SK-N-SH (cell line): Measurements from ENCODE around the gene SLC40A1. TPM values are rescaled to one million over a fixed set of nuclear protein-coding genes. Genes with fewer than 3 reads are reported as not detected.

ENCODE experiments used
- CTCF ChIA-PET: fragments of 300-600, 350-600 bp; formaldehyde crosslinking; extraction: SDS; loops from one replicate; lab custom pipeline; 2021; lab: Yijun Ruan, JAX
- POLR2A ChIA-PET: fragments of 350-600 bp; sonication (Branson Sonifier 250); formaldehyde crosslinking; extraction: SDS; loops from one replicate; lab custom pipeline; 2020; ENCODE audit warnings: antibody characterized with exemption, inconsistent platforms; lab: Yijun Ruan, JAX
- DNase-seq: peaks from one replicate; pipeline ENCODE4 v3.0.0; 2012
- H2AFZ ChIP-seq: fragments of 200-600 bp; sonication (generic); 2 replicates; pipeline ENCODE4 v1.8.1; 2016; ENCODE audit warnings: antibody characterized with exemption, mild to moderate bottlenecking, low read depth
- H3F3A ChIP-seq: fragments of 200-600 bp; sonication (generic); replicated peaks from 2 replicates; pipeline ENCODE3; 2016; ENCODE audit warnings: antibody characterized with exemption, mild to moderate bottlenecking; ENCODE audit not compliant: insufficient read depth
- H3K27ac ChIP-seq, 2 experiments: fragments of 200-500 bp in 1 of 2; fragments of 200-600 bp in 1 of 2; sonication (Bioruptor generic) in 1 of 2; sonication (generic), shearing (Covaris generic) in 1 of 2; 2 replicates each; pipeline versions ENCODE4 v1.5.1 to v1.6.1; 2014 to 2016; ENCODE audit warnings: low read depth in 2 of 2, inconsistent platforms in 1 of 2, low read length in 1 of 2, mild to moderate bottlenecking in 1 of 2, mixed read lengths in 1 of 2
- H3K27me3 ChIP-seq: fragments of 200-600 bp; sonication (generic), shearing (Covaris generic); 2 replicates; pipeline ENCODE4 v1.6.1; 2016; ENCODE audit warnings: mixed run types; ENCODE audit not compliant: insufficient read depth
- H3K36me3 ChIP-seq, 2 experiments: fragments of 200-500 bp in 1 of 2; fragments of 200-600 bp in 1 of 2; sonication (Bioruptor generic) in 1 of 2; sonication (generic) in 1 of 2; replicated peaks in 1 of 2; 2 replicates each; pipeline versions ENCODE3 to v1.5.1; 2014 to 2016; ENCODE audit warnings: low read length in 1 of 2, mild to moderate bottlenecking in 1 of 2; ENCODE audit not compliant: insufficient read depth in 2 of 2, control insufficient read depth in 1 of 2
- H3K4me1 ChIP-seq, 2 experiments: fragments of 200-500 bp in 1 of 2; fragments of 200-600 bp in 1 of 2; sonication (Bioruptor generic) in 1 of 2; sonication (generic), shearing (Covaris generic) in 1 of 2; 2 replicates each; pipeline versions ENCODE4 v1.5.1 to v1.6.1; 2014 to 2016; ENCODE audit warnings: low read depth in 1 of 2, low read length in 1 of 2, mixed run types in 1 of 2; ENCODE audit not compliant: insufficient read depth in 2 of 2, control insufficient read depth in 1 of 2
- H3K4me2 ChIP-seq: fragments of 200-600 bp; sonication (generic), shearing (Covaris generic); 2 replicates; pipeline ENCODE4 v1.6.1; 2017; ENCODE audit warnings: mixed run types
- H3K4me3 ChIP-seq, 2 experiments: fragments of 200-500 bp in 1 of 2; fragments of 200-600 bp in 1 of 2; sonication (Bioruptor generic) in 1 of 2; sonication (generic), shearing (Covaris generic) in 1 of 2; 2 replicates each; pipeline versions ENCODE4 v1.5.1 to v1.8.1; 2014 to 2016; ENCODE audit warnings: low read depth in 2 of 2, inconsistent platforms in 1 of 2, low read length in 1 of 2, mild to moderate bottlenecking in 1 of 2, mixed read lengths in 1 of 2, moderate library complexity in 1 of 2
- H3K79me2 ChIP-seq: fragments of 200-600 bp; sonication (generic); 2 replicates; pipeline ENCODE4 v1.8.1; 2017; ENCODE audit warnings: mild to moderate bottlenecking; ENCODE audit not compliant: insufficient read depth
- H3K9ac ChIP-seq: fragments of 200-600 bp; sonication (generic); 2 replicates; pipeline ENCODE4 v1.6.1; 2017; ENCODE audit warnings: mixed run types
- H3K9me2 ChIP-seq: fragments of 200-600 bp; sonication (generic); 2 replicates; pipeline ENCODE4 v1.6.1; 2017; ENCODE audit warnings: mixed run types
- H3K9me3 ChIP-seq: fragments of 200-600 bp; sonication (generic); 2 replicates; pipeline ENCODE4 v1.6.1; 2017; ENCODE audit warnings: mixed run types, mild to moderate bottlenecking, moderate library complexity
- H4K20me1 ChIP-seq: fragments of 200-600 bp; sonication (generic); 2 replicates; pipeline ENCODE4 v1.6.1; 2017; ENCODE audit warnings: mild to moderate bottlenecking, mixed run types; ENCODE audit not compliant: insufficient read depth
- ELF1 ChIP-seq: IDR thresholded peaks from 2 replicates; pipeline ENCODE4 v1.4.0; 2012
- FOXJ3 ChIP-seq: sonication (generic); formaldehyde crosslinking; IDR thresholded peaks from 2 replicates; pipeline ENCODE4 v1.5.1; 2020; ENCODE audit warnings: mild to moderate bottlenecking, missing genetic modification reagents
- GATA2 ChIP-seq: sonication (generic); formaldehyde crosslinking; IDR thresholded peaks from 2 replicates; pipeline ENCODE4 v1.5.0; 2020; ENCODE audit warnings: mild to moderate bottlenecking, missing genetic modification reagents
- JUND ChIP-seq: IDR thresholded peaks from 2 replicates; pipeline ENCODE4 v1.4.0; 2012
- MEF2A ChIP-seq: IDR thresholded peaks from 2 replicates; pipeline ENCODE4 v1.4.0; 2012; ENCODE audit warnings: low read depth, borderline replicate concordance
- MXI1 ChIP-seq: IDR thresholded peaks from 2 replicates; pipeline ENCODE4 v1.6.1; 2012; ENCODE audit warnings: mild to moderate bottlenecking, low read depth, low read length, improper control_type of control experiment
- NRF1 ChIP-seq: IDR thresholded peaks from 2 replicates; pipeline ENCODE4 v1.6.1; 2012; ENCODE audit warnings: low read depth, mild to moderate bottlenecking, low read length
- RAD21 ChIP-seq: IDR thresholded peaks from 2 replicates; pipeline ENCODE4 v1.6.1; 2012; ENCODE audit warnings: mild to moderate bottlenecking, low read length
- RFX5 ChIP-seq: IDR thresholded peaks from 2 replicates; pipeline ENCODE4 v1.6.1; 2012; ENCODE audit warnings: mild to moderate bottlenecking, improper control_type of control experiment, low read length
- RXRA ChIP-seq: IDR thresholded peaks from 2 replicates; pipeline ENCODE4 v1.4.0; 2012; ENCODE audit warnings: low read depth, mild to moderate bottlenecking, borderline replicate concordance
- SIN3A ChIP-seq: IDR thresholded peaks from 2 replicates; pipeline ENCODE4 v1.6.1; 2012; ENCODE audit warnings: low read depth, mild to moderate bottlenecking, low read length, moderate library complexity, borderline replicate concordance
- SMC3 ChIP-seq: IDR thresholded peaks from 2 replicates; pipeline ENCODE4 v1.6.1; 2012; ENCODE audit warnings: low read depth, low read length, improper control_type of control experiment
- polyA plus RNA-seq, 3 experiments: library from polyadenylated mRNA; depleted of rRNA; stranded (reverse); fragments of >200 nt; gene quantifications; 2 replicates each; pipeline ENCODE4 v1.2.3, GENCODE V29; 2012
- TF ChIP-seq, protein P1 (sequence below): IDR thresholded peaks from 2 replicates; pipeline ENCODE4 v1.4.0; 2012; ENCODE audit warnings: low read depth
- TF ChIP-seq, protein P2 (sequence below): fragments of 200-600 bp; sonication (generic); IDR thresholded peaks from 2 replicates; pipeline ENCODE4 v1.6.1; 2017; ENCODE audit warnings: antibody characterized with exemption, mild to moderate bottlenecking, moderate library complexity
- TF ChIP-seq, protein P3 (sequence below): fragments of 150-350 bp; IDR thresholded peaks from 2 replicates; pipeline ENCODE4 v1.6.1; 2016; ENCODE audit warnings: mild to moderate bottlenecking, low read depth, low read length
- TF ChIP-seq, protein P4 (sequence below): IDR thresholded peaks from 2 replicates; pipeline ENCODE4 v1.6.1; 2012; ENCODE audit warnings: mild to moderate bottlenecking, low read depth, low read length, moderate library complexity
- TF ChIP-seq, protein P5 (sequence below): fragments of 150-350 bp; IDR thresholded peaks from 2 replicates; pipeline ENCODE4 v1.6.1; 2017; ENCODE audit warnings: antibody characterized with exemption, low read length, low read depth, borderline replicate concordance

Gene SLC40A1
- polyA plus RNA-seq, 1 of the 3 experiments (the other 2 are of a cell fraction) = 1.8 TPM

DNA sequence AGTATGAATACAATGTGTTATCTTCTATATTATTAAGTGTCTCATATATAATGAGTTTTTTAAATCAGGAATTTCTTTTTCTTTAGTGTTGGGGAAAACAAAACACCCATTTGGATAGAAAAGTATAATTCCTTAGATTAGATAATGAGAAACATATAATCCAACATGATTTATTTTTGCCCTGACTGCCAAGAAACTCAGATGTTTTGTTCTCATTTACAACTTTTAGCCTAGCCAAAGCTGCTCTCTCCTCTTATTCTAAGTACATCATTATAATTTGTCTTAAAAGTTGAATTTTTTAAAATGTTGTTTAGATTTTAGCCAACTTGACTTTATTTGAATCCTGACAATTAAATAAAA lies 68.6 kb downstream of the SLC40A1 start:
- Histone ChIP-seq H3K4me2 (no peak overlapping the region), H2AFZ (no peak overlapping the region), H3K9me2 (no peaks in the 10 kb centered on the region), H4K20me1 (no peaks in the 10 kb centered on the region), H3K9me3 (no peaks in the 10 kb centered on the region), H3K27me3 (no peaks in the 10 kb centered on the region), H3K4me3 (no peak overlapping the region), H3K27ac (no peak overlapping the region), H3K4me1 (no peaks in the 10 kb centered on the region), H3F3A (peaks cover 4% of the 10 kb centered on the region), H3K36me3 (no peaks in the 10 kb centered on the region), H3K9ac (no peak overlapping the region), H3K79me2 (no peaks in the 10 kb centered on the region)
- POLR2A ChIA-PET = no interaction called here
- no peak for TF ChIP-seq FOXJ3 (CRISPR knock-in tag)
- TF ChIP-seq MXI1 = no peak
- TF ChIP-seq, protein P1, sequence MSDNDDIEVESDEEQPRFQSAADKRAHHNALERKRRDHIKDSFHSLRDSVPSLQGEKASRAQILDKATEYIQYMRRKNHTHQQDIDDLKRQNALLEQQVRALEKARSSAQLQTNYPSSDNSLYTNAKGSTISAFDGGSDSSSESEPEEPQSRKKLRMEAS = no peak
- no peak for TF ChIP-seq NRF1
- no peak for TF ChIP-seq JUND
- TF ChIP-seq, protein P2, sequence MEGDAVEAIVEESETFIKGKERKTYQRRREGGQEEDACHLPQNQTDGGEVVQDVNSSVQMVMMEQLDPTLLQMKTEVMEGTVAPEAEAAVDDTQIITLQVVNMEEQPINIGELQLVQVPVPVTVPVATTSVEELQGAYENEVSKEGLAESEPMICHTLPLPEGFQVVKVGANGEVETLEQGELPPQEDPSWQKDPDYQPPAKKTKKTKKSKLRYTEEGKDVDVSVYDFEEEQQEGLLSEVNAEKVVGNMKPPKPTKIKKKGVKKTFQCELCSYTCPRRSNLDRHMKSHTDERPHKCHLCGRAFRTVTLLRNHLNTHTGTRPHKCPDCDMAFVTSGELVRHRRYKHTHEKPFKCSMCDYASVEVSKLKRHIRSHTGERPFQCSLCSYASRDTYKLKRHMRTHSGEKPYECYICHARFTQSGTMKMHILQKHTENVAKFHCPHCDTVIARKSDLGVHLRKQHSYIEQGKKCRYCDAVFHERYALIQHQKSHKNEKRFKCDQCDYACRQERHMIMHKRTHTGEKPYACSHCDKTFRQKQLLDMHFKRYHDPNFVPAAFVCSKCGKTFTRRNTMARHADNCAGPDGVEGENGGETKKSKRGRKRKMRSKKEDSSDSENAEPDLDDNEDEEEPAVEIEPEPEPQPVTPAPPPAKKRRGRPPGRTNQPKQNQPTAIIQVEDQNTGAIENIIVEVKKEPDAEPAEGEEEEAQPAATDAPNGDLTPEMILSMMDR = no peak
- no peak for TF ChIP-seq RXRA
- TF ChIP-seq, protein P3, sequence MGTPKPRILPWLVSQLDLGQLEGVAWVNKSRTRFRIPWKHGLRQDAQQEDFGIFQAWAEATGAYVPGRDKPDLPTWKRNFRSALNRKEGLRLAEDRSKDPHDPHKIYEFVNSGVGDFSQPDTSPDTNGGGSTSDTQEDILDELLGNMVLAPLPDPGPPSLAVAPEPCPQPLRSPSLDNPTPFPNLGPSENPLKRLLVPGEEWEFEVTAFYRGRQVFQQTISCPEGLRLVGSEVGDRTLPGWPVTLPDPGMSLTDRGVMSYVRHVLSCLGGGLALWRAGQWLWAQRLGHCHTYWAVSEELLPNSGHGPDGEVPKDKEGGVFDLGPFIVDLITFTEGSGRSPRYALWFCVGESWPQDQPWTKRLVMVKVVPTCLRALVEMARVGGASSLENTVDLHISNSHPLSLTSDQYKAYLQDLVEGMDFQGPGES = no peak
- no peak for TF ChIP-seq ELF1
- no peak for TF ChIP-seq MEF2A
- no peak for TF ChIP-seq SMC3
- TF ChIP-seq GATA2 (CRISPR knock-in tag) = no peak
- TF ChIP-seq RAD21 = no peak
- TF ChIP-seq, protein P4, sequence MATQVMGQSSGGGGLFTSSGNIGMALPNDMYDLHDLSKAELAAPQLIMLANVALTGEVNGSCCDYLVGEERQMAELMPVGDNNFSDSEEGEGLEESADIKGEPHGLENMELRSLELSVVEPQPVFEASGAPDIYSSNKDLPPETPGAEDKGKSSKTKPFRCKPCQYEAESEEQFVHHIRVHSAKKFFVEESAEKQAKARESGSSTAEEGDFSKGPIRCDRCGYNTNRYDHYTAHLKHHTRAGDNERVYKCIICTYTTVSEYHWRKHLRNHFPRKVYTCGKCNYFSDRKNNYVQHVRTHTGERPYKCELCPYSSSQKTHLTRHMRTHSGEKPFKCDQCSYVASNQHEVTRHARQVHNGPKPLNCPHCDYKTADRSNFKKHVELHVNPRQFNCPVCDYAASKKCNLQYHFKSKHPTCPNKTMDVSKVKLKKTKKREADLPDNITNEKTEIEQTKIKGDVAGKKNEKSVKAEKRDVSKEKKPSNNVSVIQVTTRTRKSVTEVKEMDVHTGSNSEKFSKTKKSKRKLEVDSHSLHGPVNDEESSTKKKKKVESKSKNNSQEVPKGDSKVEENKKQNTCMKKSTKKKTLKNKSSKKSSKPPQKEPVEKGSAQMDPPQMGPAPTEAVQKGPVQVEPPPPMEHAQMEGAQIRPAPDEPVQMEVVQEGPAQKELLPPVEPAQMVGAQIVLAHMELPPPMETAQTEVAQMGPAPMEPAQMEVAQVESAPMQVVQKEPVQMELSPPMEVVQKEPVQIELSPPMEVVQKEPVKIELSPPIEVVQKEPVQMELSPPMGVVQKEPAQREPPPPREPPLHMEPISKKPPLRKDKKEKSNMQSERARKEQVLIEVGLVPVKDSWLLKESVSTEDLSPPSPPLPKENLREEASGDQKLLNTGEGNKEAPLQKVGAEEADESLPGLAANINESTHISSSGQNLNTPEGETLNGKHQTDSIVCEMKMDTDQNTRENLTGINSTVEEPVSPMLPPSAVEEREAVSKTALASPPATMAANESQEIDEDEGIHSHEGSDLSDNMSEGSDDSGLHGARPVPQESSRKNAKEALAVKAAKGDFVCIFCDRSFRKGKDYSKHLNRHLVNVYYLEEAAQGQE = no peak
- TF ChIP-seq SIN3A = no peak
- TF ChIP-seq, protein P5, sequence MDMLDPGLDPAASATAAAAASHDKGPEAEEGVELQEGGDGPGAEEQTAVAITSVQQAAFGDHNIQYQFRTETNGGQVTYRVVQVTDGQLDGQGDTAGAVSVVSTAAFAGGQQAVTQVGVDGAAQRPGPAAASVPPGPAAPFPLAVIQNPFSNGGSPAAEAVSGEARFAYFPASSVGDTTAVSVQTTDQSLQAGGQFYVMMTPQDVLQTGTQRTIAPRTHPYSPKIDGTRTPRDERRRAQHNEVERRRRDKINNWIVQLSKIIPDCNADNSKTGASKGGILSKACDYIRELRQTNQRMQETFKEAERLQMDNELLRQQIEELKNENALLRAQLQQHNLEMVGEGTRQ = no peak
- TF ChIP-seq RFX5 = no peak
- CTCF ChIA-PET = interaction anchor here (0.6 kb wide), 1 partner anchor 401 kb away, joined by 3 read pairs; no protein-coding TSS in a partner anchor
- DNase-seq = no peak
